GM12878 (cell line): ENCODE measurements around the gene HECTD4. TPM values are rescaled to one million over a fixed set of nuclear protein-coding genes. Genes with fewer than 3 reads are reported as not detected.

Experiments used
- BRCA1 ChIP-seq: IDR thresholded peaks from 2 replicates; pipeline ENCODE4 v1.6.1; 2011; ENCODE audit warnings: low read depth, low read length, improper control_type of control experiment
- MLLT1 ChIP-seq: fragments of 450-650 bp; IDR thresholded peaks from 2 replicates; pipeline ENCODE4 v1.6.1; 2016; ENCODE audit warnings: mild to moderate bottlenecking
- MYC ChIP-seq: IDR thresholded peaks from 2 replicates; pipeline ENCODE4 v1.6.1; 2011; ENCODE audit warnings: mild to moderate bottlenecking, low read length, moderate library complexity, inconsistent platforms; ENCODE audit not compliant: insufficient read depth, insufficient replicate concordance, insufficient read length, severe bottlenecking
- RFX5 ChIP-seq: IDR thresholded peaks from 2 replicates; pipeline ENCODE4 v1.6.1; 2011; ENCODE audit warnings: low read depth, low read length, improper control_type of control experiment
- SRF ChIP-seq, 2 experiments: IDR thresholded peaks; 2 replicates each; pipeline ENCODE4 v1.6.1; 2011; ENCODE audit warnings: low read depth in 2 of 2, low read length in 2 of 2, mild to moderate bottlenecking in 1 of 2, moderate library complexity in 1 of 2
- TBL1XR1 ChIP-seq: IDR thresholded peaks from 2 replicates; pipeline ENCODE4 v1.6.1; 2012; ENCODE audit warnings: low read depth, low read length, improper control_type of control experiment
- ZZZ3 ChIP-seq: IDR thresholded peaks from 2 replicates; pipeline ENCODE4 v1.6.1; 2011; ENCODE audit warnings: low read depth; ENCODE audit not compliant: control insufficient read depth, insufficient read length
- polyA plus RNA-seq, 11 experiments: library from polyadenylated mRNA; depleted of rRNA in 4 of 11; unstranded in 6 of 11; stranded (reverse) in 5 of 11; fragments of >200 nt; fragmentation: Nextera tagmentation in 4 of 11; fragmentation: Illumina TruSeq in 1 of 11; extraction: Ambion mirVana in 4 of 11; extraction: Trizol in 1 of 11; gene quantifications; 1 replicate in 1 of 11; 2 replicates in 10 of 11; pipeline versions ENCODE4 v1.2.1 to v1.2.3, GENCODE V29; 2011 to 2016; ENCODE audit warnings: inconsistent platforms in 2 of 11, missing spikeins in 2 of 11, low read depth in 1 of 11
- total RNA-seq, 4 experiments: library from RNA; depleted of rRNA in 3 of 4; stranded (reverse); fragments of >200 nt in 3 of 4; fragmentation: Illumina TruSeq in 1 of 4; extraction: Trizol in 1 of 4; gene quantifications; 2 replicates each; pipeline versions ENCODE4 v1.2.1 to v1.2.3, GENCODE V29; 2013 to 2021
- TF ChIP-seq, protein P1 (sequence below): fragments of 450-650 bp; IDR thresholded peaks from 2 replicates; pipeline ENCODE4 v1.6.1; 2017; ENCODE audit warnings: mild to moderate bottlenecking, low read depth, inconsistent platforms; ENCODE audit not compliant: poor library complexity, severe bottlenecking

HECTD4 gene
- total and polyA plus RNA-seq, 10 of the 15 experiments (the other 5 are each of a cell fraction or from before 2014, with no cell fraction given), result 5.8 to 43.9 (median 17.9) TPM

- TF ChIP-seq MYC (no peak), ZZZ3 (no peak), TBL1XR1 (no peak), SRF (IDR thresholded peaks at IDR 0.05; ENCODE audit: low read depth in 2 of 2, low read length in 2 of 2) (no peak), RFX5 (no peak), MLLT1 (no peak), BRCA1 (no peak)
- TF ChIP-seq, protein P1, sequence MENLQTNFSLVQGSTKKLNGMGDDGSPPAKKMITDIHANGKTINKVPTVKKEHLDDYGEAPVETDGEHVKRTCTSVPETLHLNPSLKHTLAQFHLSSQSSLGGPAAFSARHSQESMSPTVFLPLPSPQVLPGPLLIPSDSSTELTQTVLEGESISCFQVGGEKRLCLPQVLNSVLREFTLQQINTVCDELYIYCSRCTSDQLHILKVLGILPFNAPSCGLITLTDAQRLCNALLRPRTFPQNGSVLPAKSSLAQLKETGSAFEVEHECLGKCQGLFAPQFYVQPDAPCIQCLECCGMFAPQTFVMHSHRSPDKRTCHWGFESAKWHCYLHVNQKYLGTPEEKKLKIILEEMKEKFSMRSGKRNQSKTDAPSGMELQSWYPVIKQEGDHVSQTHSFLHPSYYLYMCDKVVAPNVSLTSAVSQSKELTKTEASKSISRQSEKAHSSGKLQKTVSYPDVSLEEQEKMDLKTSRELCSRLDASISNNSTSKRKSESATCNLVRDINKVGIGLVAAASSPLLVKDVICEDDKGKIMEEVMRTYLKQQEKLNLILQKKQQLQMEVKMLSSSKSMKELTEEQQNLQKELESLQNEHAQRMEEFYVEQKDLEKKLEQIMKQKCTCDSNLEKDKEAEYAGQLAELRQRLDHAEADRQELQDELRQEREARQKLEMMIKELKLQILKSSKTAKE, result no peak
Measured at GRCh38 chr12:112330706-112331105, 51.5 kb downstream of the HECTD4 start (continued).
